GM08714 (cell line): ENCODE measurements around the gene UNC79.

ENCODE experiments used
- H3K4me3 ChIP-seq: fragments of 200-500 bp; sonication (Bioruptor generic); 2 replicates; pipeline ENCODE4 v1.5.1; 2014; ENCODE audit warnings: mild to moderate bottlenecking, low read length, inconsistent platforms
- ZNF274 ChIP-seq: IDR thresholded peaks from 2 replicates; pipeline ENCODE4 v1.6.1; 2012; ENCODE audit warnings: mild to moderate bottlenecking, low read depth, low read length

The UNC79 gene

DNA sequence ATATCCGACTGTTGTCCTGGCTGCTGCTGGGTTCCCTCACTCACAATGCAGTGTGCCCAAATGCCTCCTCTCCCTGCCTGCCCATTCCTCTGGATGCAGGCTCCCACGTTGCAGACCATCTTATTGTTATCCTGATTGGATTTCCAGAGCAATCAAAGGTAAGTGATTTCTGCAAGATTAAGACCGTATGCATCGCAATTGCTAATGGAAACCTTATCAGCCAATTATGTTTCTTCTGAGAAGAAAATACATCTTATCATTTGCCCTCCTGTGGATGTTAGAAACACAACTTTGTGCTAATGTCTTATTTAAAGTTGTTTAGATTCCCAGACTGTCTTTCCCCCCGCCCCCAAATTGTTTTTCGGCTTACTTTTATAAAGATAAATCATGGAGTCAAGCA is 259.4 kb downstream of the UNC79 start:
- TF ChIP-seq ZNF274, result no peak

DNA sequence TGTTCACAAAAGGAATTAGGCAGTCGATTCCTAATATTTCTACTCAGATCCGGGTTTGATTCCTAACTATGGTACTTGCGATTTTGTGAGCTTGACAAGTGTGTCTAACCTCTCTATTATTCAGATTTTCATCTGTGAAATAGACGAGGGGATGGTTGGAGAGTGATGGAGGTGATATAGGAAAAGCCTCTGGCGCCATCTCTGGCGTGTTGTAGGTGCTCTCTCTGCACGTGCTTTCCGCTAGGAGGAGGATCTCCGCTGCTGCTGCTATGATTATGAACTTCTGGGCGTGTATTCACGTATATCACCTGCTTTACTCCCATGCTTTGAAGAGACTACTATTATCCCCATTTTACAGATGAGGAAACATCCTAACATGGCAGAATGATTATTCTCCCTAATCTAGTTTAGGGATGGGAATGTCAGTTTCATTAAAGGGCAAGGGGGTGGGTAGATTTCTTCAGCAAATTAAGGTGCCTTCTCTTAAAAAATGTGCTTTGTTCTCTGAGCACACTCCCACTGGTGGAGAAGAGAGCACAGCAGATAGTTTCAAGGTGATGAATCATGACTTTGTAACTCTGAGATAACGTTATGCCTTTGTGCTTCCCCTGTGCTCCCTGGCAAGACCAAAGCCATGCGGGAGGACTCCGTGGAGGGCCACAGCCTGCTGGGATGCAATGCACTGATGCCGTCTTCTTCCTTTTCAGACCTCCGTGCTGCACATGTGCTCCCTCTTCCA is 260.5 kb downstream of the UNC79 start:
- TF ChIP-seq ZNF274, result no peak

More for the DNA sequence above, 259.4 kb downstream of the UNC79 start:
- no peak overlapping the region for H3K4me3 ChIP-seq

DNA sequence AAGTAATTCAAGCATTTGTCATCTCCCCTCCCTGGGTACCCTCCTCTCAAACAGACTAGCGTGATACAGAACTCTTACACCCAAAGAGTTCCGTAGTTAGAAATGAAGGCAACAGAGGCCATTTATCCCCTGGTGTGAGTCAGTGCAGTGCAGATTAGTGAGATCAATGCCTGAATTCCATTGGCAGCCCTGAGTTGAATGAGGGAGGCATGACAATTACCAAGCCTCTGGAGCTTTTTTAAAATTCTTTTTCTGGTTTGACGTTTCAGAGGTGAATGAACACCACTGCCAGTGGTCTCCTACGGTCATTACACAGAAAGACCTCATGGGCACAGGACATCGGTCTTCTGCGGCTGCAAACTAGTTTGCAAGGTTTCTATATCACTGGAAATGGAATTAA is 263.2 kb downstream of the UNC79 start:
- no peak overlapping the region for H3K4me3 ChIP-seq
- TF ChIP-seq ZNF274, result no peak

More for the DNA sequence above, 260.5 kb downstream of the UNC79 start:
- H3K4me3 ChIP-seq, result no peak overlapping the region

DNA sequence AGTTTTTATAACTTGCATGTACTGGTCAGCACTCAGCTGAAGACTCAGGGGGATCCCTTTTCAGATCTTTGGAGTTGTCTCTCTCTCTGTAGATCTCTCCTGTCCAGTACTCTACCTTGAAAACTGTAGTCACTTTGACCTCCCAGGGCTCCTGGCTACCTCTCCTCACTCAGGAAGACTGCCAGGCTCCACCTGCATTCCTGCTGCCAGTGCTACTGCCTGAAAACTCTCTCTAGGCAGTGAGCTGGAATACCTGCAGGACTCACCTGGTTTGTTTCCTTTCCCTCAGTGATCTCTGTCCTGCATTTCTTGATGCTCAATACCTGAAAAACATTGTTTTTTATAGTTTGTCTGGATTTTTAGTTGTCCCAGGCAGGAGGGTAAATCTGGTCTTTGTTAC is 270.2 kb downstream of the UNC79 start:
- no peak overlapping the region for H3K4me3 ChIP-seq
- TF ChIP-seq ZNF274, result no peak

DNA sequence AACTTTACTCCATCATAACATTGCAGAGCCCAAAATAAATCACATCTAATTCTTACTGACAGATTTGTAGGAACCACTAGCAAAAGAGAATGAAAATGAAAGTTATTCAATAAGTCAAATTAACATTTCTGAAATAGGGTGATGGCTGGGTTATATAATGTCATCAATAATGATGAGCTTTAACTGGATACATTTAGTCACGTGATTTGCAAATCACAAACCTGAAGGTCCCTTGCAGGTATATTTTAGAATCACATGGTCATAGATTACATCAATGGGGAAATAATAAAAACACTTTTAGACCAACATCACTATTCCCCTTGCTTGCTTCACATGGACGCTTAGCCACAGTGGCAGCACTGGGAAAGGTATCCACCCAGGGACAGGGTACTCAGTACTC is 270.8 kb downstream of the UNC79 start:
- TF ChIP-seq ZNF274, result no peak
- no peak overlapping the region for H3K4me3 ChIP-seq

DNA sequence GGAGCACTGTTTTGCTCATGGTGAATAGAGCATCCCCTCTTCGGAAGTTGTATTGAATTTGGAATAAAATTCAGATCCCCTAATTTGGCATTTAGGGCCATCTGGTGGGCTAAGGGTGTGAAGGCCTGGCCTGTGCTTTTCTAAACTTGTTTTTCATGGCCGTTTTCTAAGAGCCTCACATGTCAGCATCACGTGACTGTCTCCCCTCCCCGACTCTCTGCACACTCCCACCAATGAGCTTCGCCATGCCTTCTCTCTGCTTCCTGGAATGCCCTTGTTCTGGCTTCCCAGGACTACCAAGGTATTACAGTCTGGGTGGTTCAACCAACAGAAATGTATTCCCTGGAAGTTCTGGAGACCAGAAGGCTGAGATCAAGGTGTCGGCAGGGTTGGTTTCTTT is 272.2 kb downstream of the UNC79 start:
- H3K4me3 ChIP-seq, result no peak overlapping the region
- no peak for TF ChIP-seq ZNF274

DNA sequence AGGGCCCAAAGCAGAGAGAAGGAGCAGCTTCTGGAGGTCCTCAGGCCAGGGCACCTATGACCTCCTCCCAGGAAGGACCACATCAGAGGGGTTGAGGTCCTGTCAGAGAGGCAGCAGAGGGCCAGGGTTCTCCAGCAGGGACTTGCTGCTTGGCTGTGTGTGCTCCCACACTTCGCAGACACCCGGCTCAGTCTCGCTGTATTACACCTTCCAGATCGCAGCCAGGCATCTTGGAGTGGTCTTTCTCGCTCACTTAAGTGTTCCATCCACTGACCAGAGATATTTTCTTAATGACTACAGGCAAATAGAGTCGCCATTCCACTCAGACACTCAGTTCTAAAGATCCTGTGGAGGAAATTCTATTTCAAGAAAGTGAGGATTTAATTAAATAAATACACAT is 273.2 kb downstream of the UNC79 start:
- TF ChIP-seq ZNF274, result no peak
- no peak overlapping the region for H3K4me3 ChIP-seq

DNA sequence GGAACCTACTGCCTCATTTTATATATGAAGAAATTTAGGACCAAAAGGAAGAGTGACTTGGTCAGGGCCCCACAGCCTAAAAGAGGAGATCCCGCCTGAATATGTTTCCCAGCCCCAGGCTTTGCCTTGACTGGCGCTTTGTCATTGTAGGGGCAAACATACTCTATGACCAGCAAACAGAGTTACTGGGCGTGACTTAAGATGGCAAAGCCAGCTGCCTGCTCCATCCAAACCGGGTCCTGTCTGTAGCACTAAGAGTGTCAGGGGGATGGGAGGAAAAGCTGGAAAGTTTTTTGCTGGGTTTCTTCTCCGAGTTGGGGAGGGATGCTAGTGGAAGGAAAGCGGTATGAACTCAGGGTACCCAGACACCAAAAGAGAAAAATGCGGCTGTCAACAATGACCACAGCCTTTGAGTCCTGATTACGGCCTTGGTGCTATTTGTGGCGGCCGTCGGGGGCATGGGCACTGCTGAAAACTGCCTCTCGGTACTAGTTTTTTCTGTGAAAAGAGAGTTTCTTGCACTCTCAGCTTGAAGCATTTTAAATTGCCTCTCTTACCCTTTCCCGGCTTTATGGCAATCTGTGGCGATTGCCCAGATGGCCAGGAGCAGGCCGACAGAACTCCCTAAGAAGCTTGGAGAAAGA is 274.9 kb downstream of the UNC79 start:
- TF ChIP-seq ZNF274, result no peak
- H3K4me3 ChIP-seq, result no peak overlapping the region

DNA sequence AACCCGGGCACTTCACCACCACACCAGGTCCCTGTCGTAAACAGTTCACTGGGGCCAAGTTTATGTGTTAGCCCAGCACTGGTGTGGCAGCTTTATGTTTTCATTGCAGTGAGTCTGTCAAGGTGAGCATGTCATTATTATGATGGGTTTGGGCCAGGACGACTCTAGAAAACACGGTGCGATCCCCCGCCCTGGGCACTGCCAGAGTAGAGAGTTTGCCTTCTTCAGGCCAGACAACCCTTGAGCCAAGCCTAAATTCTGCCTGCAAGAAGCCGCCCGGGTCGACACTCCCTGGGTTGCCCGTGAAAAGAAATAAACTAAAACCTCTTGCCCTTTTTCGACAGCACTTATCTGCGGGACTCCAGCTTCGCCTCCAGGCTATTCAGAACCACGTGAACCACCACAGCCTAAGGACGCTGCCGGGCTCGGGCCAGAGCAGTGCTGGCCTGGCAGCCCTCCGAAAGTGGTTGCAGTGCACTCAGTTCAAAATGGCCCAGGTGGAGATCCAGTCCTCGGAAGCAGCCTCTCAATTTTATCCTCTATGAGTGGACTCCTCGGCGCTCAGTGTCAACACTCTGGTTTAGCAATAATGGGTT is 275.7 kb downstream of the UNC79 start:
- no peak for TF ChIP-seq ZNF274
- H3K4me3 ChIP-seq, result no peak overlapping the region

DNA sequence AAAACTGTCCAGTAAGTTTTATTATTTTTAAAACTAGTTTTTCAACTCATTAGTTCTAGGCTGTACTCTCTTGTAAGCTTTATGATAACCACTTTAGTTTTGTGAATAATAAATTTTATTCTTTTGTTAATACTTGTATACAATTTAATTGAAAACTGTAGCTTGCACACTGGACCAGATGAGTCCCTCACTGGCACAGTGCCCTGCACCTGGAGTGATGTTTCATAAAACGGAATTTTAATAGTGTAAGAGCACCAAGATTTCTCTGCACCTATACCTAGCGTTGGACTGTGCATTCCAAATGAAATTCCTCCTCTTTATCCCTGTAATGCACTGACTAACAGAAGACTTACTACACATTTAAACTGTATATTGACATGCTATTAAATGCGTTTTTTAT is 276.7 kb downstream of the UNC79 start:
- H3K4me3 ChIP-seq, result no peak overlapping the region
- no peak for TF ChIP-seq ZNF274

DNA sequence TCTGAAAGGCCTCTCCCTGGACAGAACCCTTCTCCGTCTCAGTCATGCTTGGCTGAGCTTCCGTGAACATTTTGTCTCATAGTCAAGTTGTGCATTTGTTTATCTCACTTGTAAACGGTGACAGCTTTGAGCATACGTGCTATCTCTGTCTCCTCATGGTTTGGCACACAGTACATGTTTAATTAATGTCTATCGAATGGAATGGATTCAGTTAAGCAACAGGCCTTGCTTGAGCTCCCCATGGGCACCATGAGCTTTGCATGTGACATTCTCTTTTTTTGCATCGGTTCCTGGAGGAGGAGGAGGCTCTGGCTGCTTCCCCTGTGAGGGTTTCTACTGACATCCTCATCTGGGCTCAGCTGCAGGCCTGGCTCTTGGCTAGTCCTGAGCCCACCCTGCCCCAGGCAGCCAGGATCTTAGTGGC is 277.6 kb downstream of the UNC79 start:
- no peak for TF ChIP-seq ZNF274

DNA sequence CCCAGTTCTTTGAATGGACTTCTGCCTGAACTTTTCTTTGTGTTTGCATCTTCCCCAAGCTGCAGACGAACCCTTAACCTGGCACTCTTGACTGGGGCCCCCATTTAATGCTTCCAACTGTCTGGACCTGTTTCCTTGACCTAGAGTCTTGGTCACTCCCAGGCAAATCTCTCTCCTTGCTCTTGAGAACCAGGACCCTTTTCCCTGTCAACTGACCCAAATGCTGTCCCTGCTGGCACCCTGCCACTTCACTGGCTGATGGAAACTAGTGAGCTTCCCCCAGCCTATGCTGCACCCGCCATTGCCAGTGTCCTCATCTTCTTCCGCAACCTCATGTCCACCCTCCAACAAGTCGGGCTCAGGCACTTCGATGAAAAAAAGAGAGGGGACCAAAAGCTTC is 278.1 kb downstream of the UNC79 start:
- H3K4me3 ChIP-seq, result no peak overlapping the region
- TF ChIP-seq ZNF274, result no peak

More for the DNA sequence above, 277.6 kb downstream of the UNC79 start:
- no peak overlapping the region for H3K4me3 ChIP-seq

DNA sequence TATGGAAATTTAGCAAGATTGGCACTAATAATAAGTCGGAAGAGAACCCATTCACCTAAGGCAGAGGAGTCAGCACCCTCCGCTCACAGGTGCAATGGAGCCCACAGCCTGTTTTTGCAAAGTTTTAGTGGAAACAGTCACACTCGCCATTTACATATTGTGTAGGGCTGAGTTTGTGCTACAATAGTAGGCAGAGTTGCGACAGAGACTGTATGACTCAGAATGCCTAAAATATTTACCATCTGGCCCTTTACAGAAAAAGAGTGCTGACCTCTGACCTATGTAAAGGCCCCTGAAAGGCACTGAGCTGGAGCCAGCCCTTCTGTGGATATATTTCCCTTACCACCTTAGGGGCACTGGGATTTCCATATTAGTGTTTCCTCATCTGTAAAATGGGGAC is 278.5 kb downstream of the UNC79 start:
- TF ChIP-seq ZNF274, result no peak
- H3K4me3 ChIP-seq, result no peak overlapping the region

DNA sequence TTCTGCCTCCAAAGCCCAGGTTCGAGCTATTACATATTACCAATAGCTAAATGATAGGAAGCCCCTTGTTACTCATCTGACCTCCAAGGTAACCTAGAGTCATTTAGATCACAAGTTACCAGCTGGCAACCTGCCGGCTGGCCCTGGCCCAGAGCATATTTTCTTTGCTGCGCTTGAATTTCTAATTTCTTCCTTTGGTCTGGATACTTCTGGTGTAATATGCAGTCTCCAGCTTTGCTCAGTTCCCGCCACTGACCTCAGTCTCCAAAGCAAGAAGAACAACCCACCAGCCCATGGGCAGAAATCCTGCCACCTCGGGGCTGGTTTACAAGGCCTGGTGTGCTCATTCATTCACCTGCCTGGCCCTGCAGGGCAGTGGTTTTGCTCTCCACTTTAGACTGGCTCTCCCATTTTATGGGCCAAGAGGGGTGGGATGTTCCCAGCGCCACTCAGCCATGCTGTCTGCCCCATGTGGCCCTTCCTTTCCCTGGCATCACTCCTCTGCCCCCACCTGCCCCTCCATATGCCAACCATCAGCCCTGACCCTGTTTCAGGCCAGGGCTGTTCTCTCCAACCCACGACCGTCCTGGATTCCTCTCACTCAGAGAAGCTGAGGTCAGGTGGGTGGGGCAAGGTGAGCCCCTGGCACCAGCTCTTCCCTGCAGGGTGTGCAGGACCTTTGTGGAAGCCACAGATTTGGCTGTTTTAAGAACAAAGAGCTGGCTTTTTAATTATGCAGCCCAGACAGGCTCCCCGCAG is 281.5 kb downstream of the UNC79 start:
- TF ChIP-seq ZNF274, result no peak
- H3K4me3 ChIP-seq, result no peak overlapping the region

DNA sequence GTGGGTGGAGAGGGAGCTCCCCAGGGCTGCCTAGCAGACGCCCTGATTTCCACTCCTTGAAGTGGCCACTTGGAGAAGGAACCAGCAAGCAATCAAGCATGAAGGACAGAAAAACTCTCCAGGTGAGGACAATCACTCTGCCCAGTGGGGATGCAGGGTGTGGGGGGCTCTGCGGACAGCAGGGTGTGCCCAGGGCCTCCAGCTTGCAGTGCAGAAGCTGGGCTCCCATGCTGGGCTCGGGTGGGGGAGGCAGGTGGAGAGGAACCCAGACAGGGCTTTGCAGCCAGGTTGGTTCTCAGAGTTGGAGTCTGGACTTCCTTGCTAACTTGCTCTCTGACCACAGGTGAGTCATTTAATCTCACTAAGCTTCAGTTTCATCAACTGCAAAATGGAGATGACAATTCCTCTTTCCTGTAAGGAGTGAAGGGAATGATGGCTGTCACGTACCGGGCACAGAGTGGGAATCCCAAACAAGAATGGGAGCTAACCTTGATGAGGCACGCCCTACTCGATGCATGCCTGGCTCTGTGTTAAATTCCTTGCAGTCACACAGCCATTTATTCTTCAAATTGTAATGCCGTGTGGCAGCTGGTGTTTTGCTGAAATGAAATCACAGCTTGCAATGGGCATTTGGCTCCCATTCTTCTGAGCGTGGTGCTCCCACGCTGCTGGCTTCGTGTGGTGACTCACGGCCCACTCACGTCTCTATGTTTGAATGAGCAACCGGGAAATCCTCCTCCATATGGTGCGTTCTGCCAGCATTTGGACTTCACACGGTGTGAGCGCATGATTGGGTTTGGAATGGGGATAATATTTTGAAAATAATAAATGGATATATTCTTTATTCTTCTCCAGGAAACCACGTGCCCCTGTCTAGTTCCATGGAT is 282.3 kb downstream of the UNC79 start:
- TF ChIP-seq ZNF274, result no peak
- H3K4me3 ChIP-seq, result no peak overlapping the region
